ENCODE results near the gene PHOX2B. TPM values are rescaled to one million over a fixed set of nuclear protein-coding genes. Genes with fewer than 3 reads are reported as not detected.

The PHOX2B gene
- total and polyA plus RNA-seq, 2 of the 13 experiments (the other 11 are each of a cell fraction or from before 2014, with no cell fraction given) = not detected

GRCh38 chr4:41747230-41748055 is 1.1 kb downstream of the PHOX2B start (continued):
- TF ChIP-seq ZBTB38 (CRISPR knock-in tag; IDR thresholded peaks at IDR 0.05) (no peak), ZNF20 (CRISPR knock-in tag; IDR thresholded peaks at IDR 0.05) (no peak), NCOA5 (CRISPR knock-in tag; IDR thresholded peaks at IDR 0.05) (no peak), ZNF841 (CRISPR knock-in tag; IDR thresholded peaks at IDR 0.05; ENCODE audit: borderline replicate concordance) (no peak), MTA3 (CRISPR knock-in tag; IDR thresholded peaks at IDR 0.05) (no peak), ZFP82 (CRISPR knock-in tag; IDR thresholded peaks at IDR 0.05; ENCODE audit: borderline replicate concordance) (no peak), TMF1 (CRISPR knock-in tag; IDR thresholded peaks at IDR 0.05; ENCODE audit: low read depth) (no peak), SMAD3 (CRISPR knock-in tag; IDR thresholded peaks at IDR 0.05) (no peak)

- CTCF ChIA-PET (ENCODE audit: low intra/inter-chr PET ratio, low total read pairs) = no interaction called here
- Histone ChIP-seq H3K4me2 (ENCODE audit: low read depth, low read length) (no peak overlapping the region), H3K36me3 (replicated peaks in 1 of 2; ENCODE audit: control insufficient read depth in 1 of 2, insufficient read depth in 2 of 2, low read length in 2 of 2) (no peaks in the 10 kb centered on the region), H2AFZ (ENCODE audit: low read length) (no peak overlapping the region), H3K4me1 (ENCODE audit: insufficient read depth, low read length) (no peaks in the 10 kb centered on the region), H3K9ac (ENCODE audit: insufficient read depth, low read depth, low read length) (no peak overlapping the region), H4K20me1 (ENCODE audit: insufficient read depth, low read length) (no peaks in the 10 kb centered on the region), H3K9me3 (ENCODE audit: low read length) (no peaks in the 10 kb centered on the region), H3K79me2 (ENCODE audit: insufficient read depth, low read length) (no peaks in the 10 kb centered on the region), H3K27ac (ENCODE audit: extremely low read length, insufficient read depth, low read length) (no peak overlapping the region), H3K27me3 (ENCODE audit: control insufficient read depth in 1 of 2, insufficient read depth in 2 of 2, low read length in 2 of 2) (peaks cover 3 to 63% of the 10 kb centered on the region in 2 experiments; a peak in 3 of 5 replicates), H3K4me3 (replicated peaks in 1 of 3; ENCODE audit: insufficient read depth in 1 of 3, low read depth in 2 of 3, low read length in 3 of 3) (no peak overlapping the region)
- no peak for TF ChIP-seq ZNF230 (CRISPR knock-in tag; IDR thresholded peaks at IDR 0.05)
- no peak for TF ChIP-seq NR2C2 (CRISPR knock-in tag; IDR thresholded peaks at IDR 0.05; ENCODE audit: borderline replicate concordance)
- TF ChIP-seq CREB1 (IDR thresholded peaks at IDR 0.05) = no peak
- no peak for TF ChIP-seq CREB1 (CRISPR knock-in tag; IDR thresholded peaks at IDR 0.05)
- intact Hi-C loops (cut with micrococcal nuclease; ENCODE audit: unreplicated experiment) (loop anchor here (5.0 kb wide), 1 partner anchor 464 kb away; no protein-coding TSS in a partner anchor), in situ Hi-C loops (cut with HindIII; ENCODE audit: extremely low pct_ligation_motif_present, low pct_unique_long_range_greater_than_20kb) (no loop called here)
- WGBS (ENCODE audit: low lambda C conversion rate) = 57% methylated on average over 35 of the region's 37 CpGs
- POLR2A ChIA-PET = no interaction called here
- ATAC-seq = no peak
- no peak for DNase-seq (ENCODE audit: low spot score)
- no TSS peak for BruUV-seq (replicated peaks)
- no peak for FAIRE-seq
Observed at GRCh38 chr4:41746440-41747229, 1.9 kb downstream of the PHOX2B start.

All from HepG2 (cell line).